ENCODE results near the gene LAMB4. TPM values are rescaled to one million over a fixed set of nuclear protein-coding genes. Genes with fewer than 3 reads are reported as not detected.

Gene LAMB4
- total RNA-seq, 4 donors from 2014 or later = 2.0 to 17.3 (median 4.3) TPM; not detected in 1

DNA sequence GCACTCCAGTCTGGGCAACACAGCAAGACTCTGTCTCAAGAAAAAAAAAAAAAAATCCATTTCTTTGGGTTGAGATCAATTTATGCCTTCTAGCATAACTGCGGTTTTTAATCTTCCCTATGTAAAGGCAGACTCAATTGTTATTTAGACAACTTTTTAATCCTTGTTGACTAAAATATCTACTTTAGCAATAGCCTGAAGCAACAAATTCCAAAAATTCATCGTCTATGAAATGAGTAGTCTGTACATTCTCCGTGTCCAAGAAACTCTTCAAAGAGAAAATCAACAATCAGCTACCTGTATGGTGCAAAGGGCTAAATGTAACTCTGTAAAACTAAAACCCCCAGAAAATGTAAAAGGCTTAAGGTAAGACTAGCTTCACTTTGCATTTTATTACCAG lies 150.0 kb downstream of the LAMB4 start:
- DNase-seq = no peak
- no peak overlapping the region for H3K27ac ChIP-seq
- TF ChIP-seq POLR2A (IDR thresholded peaks at IDR 0.05) (no peak), CTCF (IDR thresholded peaks at IDR 0.05) (no peak)
- no peaks in the 10 kb centered on the region for H3K9me3 ChIP-seq
- peaks cover 0 to 63% (median 0%) of the 10 kb centered on the region in 3 donors for H3K36me3 ChIP-seq
- no peak overlapping the region for H3K4me3 ChIP-seq
- no peaks in the 10 kb centered on the region for H3K27me3 ChIP-seq
- peaks cover 0 to 10% (median 0%) of the 10 kb centered on the region in 4 donors for H3K4me1 ChIP-seq

- Histone ChIP-seq H3K27ac (peak overlapping the region in 1 of 4 donors; percentile 23), H3K27me3 (no peaks in the 10 kb centered on the region), H3K4me1 (peaks cover 0 to 5% (median 0%) of the 10 kb centered on the region in 4 donors), H3K4me3 (no peak overlapping the region), H3K36me3 (peaks cover 0 to 63% (median 0%) of the 10 kb centered on the region in 3 donors), H3K9me3 (no peaks in the 10 kb centered on the region)
- no peak for TF ChIP-seq CTCF (IDR thresholded peaks at IDR 0.05)
- no peak for TF ChIP-seq POLR2A (IDR thresholded peaks at IDR 0.05)
- DNase-seq = no peak
Measured at GRCh38 chr7:107978815-107979408, 151.2 kb downstream of the LAMB4 start.

- no peak for DNase-seq
- peaks cover 0 to 70% (median 0%) of the 10 kb centered on the region in 3 donors for H3K36me3 ChIP-seq
- no peaks in the 10 kb centered on the region for H3K9me3 ChIP-seq
- peak overlapping the region in 1 of 4 donors; percentile 18 for H3K27ac ChIP-seq
- no peak overlapping the region for H3K4me3 ChIP-seq
- TF ChIP-seq CTCF (IDR thresholded peaks at IDR 0.05) (no peak), POLR2A (IDR thresholded peaks at IDR 0.05) (no peak)
- H3K4me1 ChIP-seq = no peaks in the 10 kb centered on the region
- H3K27me3 ChIP-seq = no peaks in the 10 kb centered on the region
Measured at GRCh38 chr7:107977048-107977447, 153.1 kb downstream of the LAMB4 start.

- no peak overlapping the region for H3K4me3 ChIP-seq
- H3K36me3 ChIP-seq = peaks cover 0 to 70% (median 0%) of the 10 kb centered on the region in 3 donors
- no peaks in the 10 kb centered on the region for H3K9me3 ChIP-seq
- no peaks in the 10 kb centered on the region for H3K27me3 ChIP-seq
- H3K27ac ChIP-seq = peak overlapping the region in 1 of 4 donors; percentile 15
- TF ChIP-seq CTCF (IDR thresholded peaks at IDR 0.05) (no peak), POLR2A (IDR thresholded peaks at IDR 0.05) (no peak)
- H3K4me1 ChIP-seq = peaks cover 0 to under 1% (median 0%) of the 10 kb centered on the region in 4 donors
- DNase-seq = no peak
Measured at GRCh38 chr7:107976620-107977019, 153.5 kb downstream of the LAMB4 start.

GRCh38 chr7:107975394-107976013 lies 154.7 kb downstream of the LAMB4 start:
- no peak for DNase-seq
- Histone ChIP-seq H3K9me3 (no peaks in the 10 kb centered on the region), H3K36me3 (peaks cover 0 to 69% (median 0%) of the 10 kb centered on the region in 3 donors), H3K4me3 (no peak overlapping the region), H3K27ac (no peak overlapping the region), H3K27me3 (no peaks in the 10 kb centered on the region), H3K4me1 (peaks cover 0 to 5% (median 0%) of the 10 kb centered on the region in 4 donors)
- TF ChIP-seq POLR2A (IDR thresholded peaks at IDR 0.05) (no peak), CTCF (IDR thresholded peaks at IDR 0.05) (no peak)

Measured in Peyer's patch (tissue), 4 donors.